Ammon's horn (tissue), 1 donor: ENCODE measurements around the gene SLC35B2.
"Not testable (repeated sequence)": the region's sequence is repeated elsewhere in the genome, so short reads cannot be mapped to it uniquely, and the experiment has no call there.

Source experiments
- DNase-seq: peaks from one replicate; pipeline ENCODE4 v3.0.0-alpha.2; 2016; ENCODE audit warnings: low spot score

The SLC35B2 gene

DNA sequence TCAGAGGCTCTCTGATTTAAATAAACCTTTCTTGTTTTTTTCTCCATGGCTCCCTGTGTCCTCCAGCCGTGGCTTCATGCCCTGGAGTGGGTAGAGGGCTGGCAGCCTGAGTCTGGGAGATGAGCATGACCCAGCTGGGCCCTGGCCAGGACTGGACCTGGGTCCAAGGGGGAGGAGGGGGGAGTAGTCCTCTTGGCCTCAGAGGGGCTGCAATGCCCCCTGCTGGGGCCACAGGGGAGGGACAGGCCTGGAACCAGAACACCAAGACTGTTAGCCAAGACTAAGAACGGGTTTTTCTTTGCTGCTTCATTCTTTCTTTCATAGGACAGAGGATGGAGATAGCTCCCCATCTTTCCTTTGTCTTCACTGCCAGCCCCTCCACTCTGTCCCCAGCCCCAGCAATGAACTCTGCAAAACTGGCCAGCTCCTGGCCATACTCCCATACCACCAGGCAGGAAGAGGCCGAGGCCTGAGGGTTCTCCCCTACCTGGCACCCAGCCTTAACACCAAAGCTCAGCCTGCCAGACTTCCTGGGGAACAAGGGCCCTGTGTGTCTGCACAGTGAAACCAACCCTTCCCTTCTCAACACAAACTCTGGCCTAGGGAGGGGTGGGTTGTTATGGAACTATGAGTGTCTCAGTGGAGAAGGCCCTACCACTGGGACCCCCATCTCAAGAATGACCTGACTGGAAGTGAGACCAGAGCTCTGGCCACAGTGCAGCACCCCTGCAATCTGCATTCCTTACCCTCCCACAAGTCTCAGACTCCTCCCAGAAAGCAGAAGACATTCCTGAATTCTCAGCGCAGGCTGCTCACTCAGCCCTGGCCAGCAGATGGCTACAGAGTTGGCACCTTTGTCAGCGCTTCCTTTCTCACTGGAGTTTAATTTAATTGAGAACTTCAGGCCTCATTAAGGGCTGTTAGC lies 23.0 kb downstream of the SLC35B2 start:
- DNase-seq: peak; percentile 92

DNA sequence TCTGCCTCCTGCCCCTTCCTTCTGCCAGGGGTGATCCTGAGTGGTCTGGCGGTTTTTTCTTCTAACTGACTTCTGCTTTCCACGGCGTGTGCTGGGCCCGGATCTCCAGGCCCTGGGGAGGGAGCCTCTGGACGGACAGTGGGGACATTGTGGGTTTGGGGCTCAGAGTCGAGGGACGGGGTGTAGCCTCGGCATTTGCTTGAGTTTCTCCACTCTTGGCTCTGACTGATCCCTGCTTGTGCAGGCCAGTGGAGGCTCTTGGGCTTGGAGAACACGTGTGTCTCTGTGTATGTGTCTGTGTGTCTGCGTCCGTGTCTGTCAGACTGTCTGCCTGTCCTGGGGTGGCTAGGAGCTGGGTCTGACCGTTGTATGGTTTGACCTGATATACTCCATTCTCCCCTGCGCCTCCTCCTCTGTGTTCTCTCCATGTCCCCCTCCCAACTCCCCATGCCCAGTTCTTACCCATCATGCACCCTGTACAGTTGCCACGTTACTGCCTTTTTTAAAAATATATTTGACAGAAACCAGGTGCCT lies 23.7 kb downstream of the SLC35B2 start:
- DNase-seq: no peak

DNA sequence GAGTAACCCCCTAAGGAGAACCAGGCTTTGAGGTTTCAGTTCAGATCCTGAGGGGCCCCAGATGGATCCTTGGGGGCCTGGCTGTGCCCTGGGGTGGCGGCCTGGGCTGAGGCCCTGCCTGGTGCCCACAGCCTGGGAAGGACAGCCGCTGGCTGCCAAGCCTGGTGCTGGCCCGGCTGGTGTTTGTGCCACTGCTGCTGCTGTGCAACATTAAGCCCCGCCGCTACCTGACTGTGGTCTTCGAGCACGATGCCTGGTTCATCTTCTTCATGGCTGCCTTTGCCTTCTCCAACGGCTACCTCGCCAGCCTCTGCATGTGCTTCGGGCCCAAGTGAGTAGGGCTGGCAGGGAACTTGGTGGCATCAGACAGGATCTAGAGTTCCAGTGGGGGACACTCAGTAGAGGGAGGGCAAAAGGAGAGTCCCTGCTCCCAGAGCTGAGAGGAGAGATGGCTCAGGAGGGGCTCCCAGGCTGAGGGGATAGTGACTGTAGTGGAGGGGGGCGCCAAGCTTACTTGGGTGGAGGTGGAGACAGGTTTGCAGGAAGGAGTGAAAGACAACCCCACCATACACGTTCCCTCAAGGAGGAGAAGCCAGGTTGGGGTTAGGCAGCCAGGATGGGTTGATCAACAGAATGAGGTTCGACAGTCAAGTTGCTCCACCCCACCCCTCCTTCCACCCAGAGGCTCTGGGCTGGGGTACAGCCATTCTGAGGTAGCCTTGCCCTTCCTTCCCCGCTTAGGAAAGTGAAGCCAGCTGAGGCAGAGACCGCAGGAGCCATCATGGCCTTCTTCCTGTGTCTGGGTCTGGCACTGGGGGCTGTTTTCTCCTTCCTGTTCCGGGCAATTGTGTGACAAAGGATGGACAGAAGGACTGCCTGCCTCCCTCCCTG lies 24.4 kb downstream of the SLC35B2 start:
- DNase-seq: no peak

DNA sequence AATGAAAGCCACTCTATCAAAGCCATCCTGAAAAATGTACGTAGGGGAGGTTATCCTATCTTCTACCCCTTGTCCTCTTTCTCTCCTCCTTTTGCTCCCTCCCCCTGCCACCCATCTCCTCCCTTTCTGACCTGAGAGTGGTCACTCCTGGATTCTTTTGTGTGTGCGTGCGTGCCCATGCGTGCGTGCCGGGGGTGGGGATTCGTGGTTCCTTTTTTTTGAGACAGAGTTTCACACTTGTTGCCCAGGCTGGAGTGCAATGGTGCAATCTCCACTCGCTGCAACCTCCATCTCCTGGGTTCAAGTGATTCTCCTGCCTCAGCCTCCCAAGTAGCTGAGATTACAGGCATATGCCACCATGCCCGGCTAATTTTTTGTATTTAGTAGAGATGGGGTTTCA lies 25.9 kb downstream of the SLC35B2 start:
- DNase-seq: not testable (repeated sequence)

DNA sequence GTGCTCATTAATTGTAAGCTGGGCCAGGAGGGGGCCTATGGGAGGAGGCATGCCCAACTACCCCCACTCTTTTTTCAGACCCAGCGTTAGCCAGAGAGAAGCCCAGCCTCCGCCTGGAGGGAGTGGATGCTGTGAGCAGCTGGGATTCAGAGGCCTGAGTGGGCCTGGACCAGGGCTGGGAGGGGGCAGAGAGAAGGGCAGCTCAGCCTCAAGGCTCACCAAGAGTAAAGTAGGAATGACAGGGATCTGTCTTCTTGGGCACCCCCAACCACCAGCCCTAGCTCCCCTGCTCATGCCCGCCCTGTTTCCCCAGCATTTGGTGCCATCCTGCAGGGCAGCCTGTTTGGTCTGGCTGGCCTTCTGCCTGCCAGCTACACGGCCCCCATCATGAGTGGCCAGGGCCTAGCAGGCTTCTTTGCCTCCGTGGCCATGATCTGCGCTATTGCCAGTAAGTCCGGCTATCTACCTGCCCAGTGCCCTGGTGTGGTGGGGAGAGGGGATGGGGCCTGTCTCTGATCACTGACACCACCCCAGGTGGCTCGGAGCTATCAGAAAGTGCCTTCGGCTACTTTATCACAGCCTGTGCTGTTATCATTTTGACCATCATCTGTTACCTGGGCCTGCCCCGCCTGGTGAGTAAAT lies 27.2 kb downstream of the SLC35B2 start:
- no peak for DNase-seq

DNA sequence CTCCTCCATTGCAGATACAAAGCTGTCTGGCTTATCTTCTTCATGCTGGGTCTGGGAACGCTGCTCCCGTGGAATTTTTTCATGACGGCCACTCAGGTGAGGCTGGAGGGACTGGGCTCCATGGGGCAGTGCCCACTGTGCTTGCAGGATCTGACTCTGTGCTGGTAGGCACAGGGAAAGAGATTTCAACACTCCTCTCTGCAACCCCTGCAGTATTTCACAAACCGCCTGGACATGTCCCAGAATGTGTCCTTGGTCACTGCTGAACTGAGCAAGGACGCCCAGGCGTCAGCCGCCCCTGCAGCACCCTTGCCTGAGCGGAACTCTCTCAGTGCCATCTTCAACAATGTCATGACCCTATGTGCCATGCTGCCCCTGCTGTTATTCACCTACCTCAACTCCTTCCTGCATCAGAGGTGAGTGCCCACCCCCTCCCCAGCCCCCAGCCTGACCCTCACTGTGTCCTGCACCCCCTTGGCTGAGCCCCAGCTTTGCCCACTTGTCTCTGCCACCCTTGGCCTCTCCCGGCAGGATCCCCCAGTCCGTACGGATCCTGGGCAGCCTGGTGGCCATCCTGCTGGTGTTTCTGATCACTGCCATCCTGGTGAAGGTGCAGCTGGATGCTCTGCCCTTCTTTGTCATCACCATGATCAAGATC lies 27.8 kb downstream of the SLC35B2 start:
- no peak for DNase-seq

DNA sequence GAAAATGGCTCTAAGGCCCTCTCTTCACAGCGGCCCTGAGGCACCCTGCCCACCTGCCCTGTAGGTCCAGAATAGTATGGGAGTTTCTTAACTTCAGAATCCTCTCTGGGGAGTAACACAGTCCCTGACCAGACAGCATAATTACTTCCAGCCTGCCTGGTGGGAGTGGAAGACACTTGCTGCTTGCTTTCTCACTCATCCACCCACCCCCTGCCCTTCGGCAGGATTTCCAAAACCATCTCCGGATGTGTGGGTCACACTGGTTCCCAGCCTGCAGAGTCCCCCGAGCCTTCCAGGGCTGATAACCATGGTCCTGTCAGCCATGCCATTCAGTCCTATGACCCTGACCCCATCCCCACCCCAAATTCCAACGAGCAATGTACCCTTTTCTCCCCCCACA lies 28.5 kb downstream of the SLC35B2 start:
- DNase-seq: no peak

DNA sequence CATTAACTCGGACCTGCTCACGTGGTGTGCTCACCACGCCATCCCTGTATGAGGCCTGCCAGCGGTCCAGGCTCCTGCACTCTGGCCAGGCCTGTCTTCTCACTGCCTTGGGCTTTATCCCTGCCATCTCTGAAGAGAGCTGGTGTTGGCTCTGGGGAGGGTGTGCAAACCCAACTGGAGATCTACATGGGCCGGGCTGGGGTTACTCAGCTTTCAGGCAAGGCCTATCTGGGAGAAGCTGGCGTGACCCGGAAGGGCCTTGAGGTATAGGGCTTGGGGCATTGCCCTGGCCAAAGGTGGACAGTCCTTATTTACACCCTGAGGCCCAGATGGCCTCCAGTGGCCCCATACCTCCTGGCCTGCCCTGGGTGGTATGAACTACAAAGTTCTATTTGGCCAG lies 28.9 kb downstream of the SLC35B2 start:
- DNase-seq: no peak

DNA sequence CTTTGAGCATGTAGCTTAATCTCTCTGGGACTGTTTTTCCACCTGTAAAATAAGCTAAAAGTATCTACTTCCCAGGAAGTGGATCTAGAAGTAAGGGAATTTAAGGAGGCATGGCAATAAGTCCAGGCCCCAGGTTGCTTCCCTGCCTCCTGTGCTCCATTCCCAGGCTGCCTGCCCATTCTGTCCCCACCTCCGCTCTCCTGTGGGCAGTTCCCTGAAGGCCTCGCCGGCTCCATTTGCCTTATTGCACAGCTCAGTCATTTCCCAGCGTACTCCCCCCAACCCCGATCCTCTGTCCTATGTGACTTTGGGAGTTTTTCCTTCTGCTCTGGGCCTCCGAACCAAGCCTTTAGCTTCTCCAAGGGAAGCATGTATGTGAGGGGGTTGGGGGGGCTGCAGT lies 29.3 kb downstream of the SLC35B2 start:
- DNase-seq: no peak

DNA sequence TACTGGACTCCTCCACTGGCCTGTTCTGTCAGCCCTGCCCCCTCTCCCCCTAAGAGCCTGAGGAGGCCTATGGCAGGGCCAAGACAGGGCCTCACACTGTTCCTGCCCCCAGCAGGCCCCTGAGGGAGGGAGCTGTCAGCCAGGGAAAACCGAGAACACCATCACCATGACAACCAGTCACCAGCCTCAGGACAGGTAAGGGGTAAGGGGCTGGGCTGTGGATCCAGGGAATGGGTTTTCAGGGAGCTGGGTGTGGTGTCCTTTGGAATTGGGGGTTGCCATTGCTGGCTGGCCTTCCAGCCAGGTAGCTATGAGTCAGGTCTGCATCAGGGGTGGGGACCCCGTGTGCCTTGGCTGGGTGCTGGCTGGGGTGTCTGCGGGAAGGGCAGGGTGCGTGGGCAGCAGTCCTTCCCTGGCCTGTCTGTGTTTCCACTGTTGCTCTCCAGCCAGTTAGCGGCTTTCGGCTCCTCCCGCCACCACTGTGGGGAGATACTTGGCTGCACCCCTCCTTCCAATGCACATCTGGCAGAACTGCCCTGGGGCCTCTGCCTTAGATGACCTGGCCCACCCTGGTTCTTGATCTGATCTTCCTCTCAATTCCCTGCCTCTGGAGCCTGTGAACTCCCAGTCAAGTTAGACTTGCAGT lies 30.1 kb downstream of the SLC35B2 start:
- no peak for DNase-seq

DNA sequence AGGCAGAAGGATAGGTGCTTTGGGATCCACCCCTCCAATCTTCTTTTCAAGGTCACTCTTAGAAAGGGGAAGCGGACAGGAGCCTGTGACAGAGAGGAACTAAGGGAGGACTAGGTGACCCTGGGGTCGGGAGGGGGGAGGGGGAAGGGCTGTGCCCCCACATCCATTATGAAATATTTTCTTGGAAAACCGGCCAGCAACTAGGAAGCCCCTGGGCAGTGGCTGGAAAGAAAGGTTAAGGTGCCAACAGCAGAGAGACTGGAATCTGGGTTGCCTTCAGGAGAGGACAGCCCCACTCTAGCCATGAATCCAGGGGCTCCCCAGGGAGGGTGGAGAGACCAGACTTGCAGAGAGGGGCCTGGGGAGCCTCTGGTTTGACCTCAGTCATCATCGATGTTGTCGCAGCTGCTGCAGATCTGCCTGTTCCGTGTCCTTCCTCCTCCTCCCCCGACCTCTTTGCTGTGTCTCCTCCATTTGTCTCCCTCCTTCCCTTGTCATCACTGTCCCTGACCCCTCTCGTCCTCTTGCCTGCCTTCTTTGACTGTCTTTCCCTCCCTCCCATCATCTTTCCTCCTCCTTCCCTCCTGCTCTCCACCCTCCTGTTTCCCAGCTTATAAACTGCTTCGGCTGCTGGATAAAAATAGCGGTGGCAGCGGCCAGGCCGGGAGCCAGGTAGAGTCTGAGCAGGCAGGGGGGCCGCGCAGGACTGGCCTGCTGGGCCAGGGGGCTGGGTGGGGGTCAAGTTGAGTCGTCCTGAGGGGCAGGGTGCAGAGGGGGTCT lies 30.8 kb downstream of the SLC35B2 start:
- no peak for DNase-seq

DNA sequence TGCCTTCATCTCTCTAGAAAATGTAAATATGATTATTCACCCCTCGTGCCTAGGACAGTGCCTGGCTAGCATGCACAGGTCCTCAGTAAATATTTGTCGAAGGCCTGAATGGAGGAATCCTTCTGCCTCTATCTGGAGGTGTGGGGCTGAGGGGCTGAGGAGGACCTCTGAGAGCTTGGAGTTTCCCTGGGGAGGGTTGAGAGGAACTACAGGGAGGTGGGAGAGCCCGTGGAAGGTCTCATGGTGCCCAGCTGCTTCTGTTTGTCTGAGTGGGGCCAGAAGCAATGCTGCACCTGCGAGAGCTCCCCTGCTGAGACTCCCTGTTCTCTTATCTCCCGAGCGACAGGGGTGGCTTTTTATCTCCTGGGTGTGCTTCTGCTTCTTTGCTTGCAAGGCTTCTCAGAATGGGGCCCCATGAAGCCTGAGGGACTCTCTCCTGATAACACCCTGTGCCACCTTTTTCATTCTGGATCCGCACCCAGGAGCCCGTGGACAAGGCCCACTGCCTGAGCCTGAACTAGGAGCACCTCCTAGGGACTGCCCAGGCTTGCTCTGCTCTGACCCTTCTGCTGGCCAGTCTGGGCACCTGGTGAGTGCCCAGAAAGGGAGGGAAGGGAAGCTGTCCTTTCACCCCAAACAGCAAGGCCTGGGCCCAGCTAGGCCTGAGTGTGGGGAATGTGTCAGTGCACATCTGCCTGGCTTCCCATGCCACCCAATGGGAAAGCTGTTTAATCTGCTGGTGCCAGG lies 31.6 kb downstream of the SLC35B2 start:
- no peak for DNase-seq

DNA sequence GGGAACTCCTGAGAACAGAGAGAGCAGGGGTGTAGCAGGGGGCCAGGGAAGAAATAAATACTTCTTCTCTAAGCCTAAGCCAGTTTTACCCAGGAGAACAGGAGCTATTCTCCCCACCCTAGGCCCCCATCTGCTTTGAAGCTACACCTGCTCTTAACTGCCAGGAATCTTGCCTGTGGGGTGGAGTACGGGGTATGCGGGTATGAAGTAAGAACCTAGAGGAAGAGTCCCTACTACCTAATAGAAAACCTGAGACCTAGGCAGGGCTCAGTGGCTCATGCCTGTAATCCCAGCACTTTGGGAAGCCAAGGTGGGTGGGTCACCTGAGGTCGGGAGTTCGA lies 32.4 kb downstream of the SLC35B2 start:
- DNase-seq: no peak

DNA sequence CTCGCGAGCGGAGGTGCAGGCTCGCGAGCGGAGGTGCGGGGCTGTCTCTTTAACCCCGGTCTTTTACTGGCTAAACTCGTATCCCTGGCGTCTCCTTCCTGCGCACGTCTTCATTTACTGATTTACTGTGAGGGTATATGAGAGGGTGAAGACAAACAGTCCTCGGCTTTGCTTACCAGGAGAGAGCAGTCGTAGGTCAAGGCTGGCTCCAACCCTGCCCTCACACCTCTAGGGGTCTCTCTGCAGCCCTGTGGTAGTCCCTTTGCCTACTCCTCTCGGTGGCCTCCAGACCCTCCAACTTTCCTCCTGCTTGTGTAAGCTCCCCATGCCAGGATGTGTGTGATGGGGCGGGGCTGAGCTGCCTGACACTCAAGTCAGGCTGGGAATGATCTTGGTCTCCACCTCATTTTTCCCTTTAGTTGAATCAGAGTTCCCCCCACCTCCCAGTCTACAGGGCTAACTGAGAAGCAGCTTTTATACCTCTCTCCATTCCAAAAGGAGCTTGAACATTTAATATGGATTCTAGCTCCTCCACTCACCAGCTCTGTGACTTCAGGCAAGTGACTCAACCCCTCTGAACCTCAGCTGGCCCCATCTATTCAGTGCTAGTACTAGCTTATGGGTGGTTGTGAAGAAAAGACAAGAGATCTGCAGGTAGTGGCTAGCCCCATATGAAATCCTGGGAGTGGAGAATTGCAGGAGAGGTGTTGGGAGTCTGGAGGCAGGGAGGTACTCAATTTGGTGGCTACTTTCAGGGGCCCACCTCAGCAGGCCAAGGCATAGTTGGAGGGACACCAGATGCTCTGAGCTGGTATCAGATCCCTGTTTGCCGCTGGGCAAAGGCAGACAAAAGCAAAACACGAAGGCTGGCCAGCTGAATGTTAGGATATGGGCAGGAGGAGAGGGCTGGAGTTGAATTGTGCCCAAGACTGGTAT lies 33.0 kb downstream of the SLC35B2 start:
- no peak for DNase-seq

DNA sequence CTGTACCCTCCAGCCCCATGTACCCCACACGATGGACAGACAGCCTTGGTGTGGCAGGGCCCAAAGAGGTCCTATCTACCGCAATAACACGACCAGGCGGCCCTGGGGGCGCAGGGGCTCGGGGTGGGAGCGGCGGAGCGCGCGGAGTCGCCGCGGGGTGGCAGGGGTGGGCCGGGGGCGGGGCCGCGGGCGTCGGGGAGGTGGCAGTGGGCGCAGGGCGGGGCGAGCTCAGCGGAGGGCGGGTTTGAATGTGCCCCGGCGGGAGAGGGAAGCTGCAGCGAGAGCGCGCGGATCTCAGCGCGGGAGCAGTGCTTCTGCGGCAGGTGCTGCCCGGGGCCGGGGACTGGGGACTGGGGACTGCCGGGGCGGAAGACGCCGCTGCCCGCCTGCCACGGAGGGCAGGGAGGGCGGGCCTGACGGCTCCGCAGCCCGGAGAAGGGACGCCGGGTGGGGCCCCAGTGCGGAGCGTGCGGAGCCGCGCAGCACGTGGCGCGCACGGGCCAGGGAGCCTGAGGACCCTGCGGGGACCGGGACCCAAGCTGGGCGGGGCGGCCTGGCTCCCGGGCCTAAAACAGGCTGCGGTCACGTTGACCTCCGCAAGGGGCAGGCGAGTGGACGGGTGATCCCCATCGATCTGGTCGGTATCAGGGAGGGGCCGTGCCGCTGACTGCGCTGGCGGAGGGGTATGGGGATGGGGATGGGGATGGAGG lies 33.9 kb downstream of the SLC35B2 start, which contains the start of gene SLC29A1:
SLC29A1 (plus strand) TSS at position 277 of the 710 bp plus-strand sequence. CDS start 3,719 bp downstream, outside the sequence.
- DNase-seq: peak; percentile 80

DNA sequence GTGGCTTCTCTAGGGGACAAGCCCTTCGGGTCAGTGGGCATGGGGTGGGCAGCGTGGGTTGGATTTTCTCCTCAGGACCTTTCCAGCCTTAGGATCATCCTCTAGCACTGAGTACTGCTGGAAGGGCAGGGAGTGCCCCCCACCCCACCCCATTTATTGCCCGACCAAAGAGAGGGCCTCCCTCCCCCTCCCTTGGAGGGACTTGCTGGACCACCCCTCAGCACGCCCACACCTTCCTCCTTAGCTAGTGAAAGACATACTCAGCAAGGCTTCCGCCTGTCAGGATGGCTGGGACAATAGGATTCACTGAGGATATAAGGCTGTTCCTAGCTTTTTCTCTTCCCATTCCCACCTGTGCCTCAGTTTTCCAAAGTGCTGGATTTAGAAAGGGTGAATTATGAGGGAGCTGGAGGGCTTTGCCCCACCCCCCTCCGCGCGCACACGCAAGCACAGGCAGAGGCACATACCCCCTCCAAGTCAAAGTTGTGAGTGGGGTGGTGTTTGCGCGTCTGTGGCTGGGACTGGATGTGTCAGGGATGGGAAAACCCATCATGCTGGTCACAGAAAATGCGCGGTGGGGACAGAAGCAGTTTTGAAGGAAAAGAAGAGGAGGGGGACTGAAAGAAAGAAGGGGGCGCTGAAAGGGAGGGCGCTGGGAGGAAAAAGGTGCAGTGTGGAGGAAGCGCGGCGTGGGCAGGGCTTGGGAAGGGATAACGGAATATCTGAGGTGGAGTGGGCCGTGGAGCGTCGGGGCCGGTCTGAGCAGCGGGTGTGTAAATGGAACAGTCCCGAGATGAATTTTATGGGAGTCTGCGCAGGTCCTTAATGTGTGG lies 34.6 kb downstream of the SLC35B2 start:
- DNase-seq: no peak

DNA sequence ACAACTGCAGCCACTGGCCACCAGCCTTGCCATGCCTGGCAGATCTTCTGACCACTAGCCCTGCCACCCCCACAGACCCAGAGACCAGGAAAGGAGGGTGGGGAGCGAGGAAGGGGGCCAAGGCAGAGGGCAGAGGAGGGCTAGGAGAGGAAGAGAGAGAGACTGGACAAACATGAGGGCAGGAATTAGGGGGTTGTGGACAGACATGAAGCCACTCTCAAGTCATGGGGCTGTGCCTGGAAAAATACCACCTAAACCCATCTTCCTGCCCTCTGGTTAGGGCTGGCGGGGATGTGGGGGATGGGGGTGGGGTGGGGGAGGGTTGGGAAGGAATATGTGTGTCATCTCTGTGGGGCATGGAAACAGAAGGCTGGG lies 35.4 kb downstream of the SLC35B2 start:
- no peak for DNase-seq
